Measurements from ENCODE around the gene ESRRG. TPM values are rescaled to one million over a fixed set of nuclear protein-coding genes. Genes with fewer than 3 reads are reported as not detected.

The ESRRG gene
- total and polyA plus RNA-seq, 2 of the 8 experiments (the other 6 are each of a cell fraction or from before 2014, with no cell fraction given) = 0.59 to 1.4 TPM

- no peak overlapping the region for H2BK12ac ChIP-seq (ENCODE audit: low read depth, low read length)
- CTCF ChIA-PET (ENCODE audit: partially characterized antibody) = no interaction called here
- 85% methylated on average over 3 of the region's 3 CpGs; no CpG with 5 or more reads in 1 of the 2 experiments for WGBS, 2 experiments (ENCODE audit: extremely low coverage in 1 of 2, insufficient coverage in 1 of 2, insufficient read length in 1 of 2, insufficient replicate concordance in 2 of 2, low coverage in 1 of 2, low lambda C conversion rate in 2 of 2, missing lambda C conversion rate in 1 of 2)
Observed at GRCh38 chr1:216500273-216500967, 222.8 kb downstream of the ESRRG start.

More at GRCh38 chr1:216500273-216500967, 222.8 kb downstream of the ESRRG start:
- H2BK120ac ChIP-seq (replicated peaks; ENCODE audit: low read depth, low read length) = no peak overlapping the region
- DNase-seq (ENCODE audit: low read depth in 1 of 2, low spot score in 2 of 2) (no peak), FAIRE-seq (no peak)
- H3K9ac ChIP-seq (replicated peaks in 1 of 4; ENCODE audit: extremely low read depth in 1 of 4, low read depth in 3 of 4, low read length in 3 of 4) = no peak overlapping the region
- H3K14ac ChIP-seq (ENCODE audit: insufficient read length) = no peak overlapping the region
- H2AK5ac ChIP-seq (ENCODE audit: low read depth, low read length) = no peak overlapping the region
- H3K9me3 ChIP-seq (ENCODE audit: insufficient read depth in 2 of 2, low read depth in 1 of 2, low read length in 1 of 2) = no peaks in the 10 kb centered on the region
- no peaks in the 10 kb centered on the region for H3K23me2 ChIP-seq (ENCODE audit: low read depth, low read length)
- no peak overlapping the region for H2BK5ac ChIP-seq (ENCODE audit: low read depth, low read length)
- no peak overlapping the region for H3K4me2 ChIP-seq (ENCODE audit: insufficient read depth in 1 of 2, low read depth in 2 of 2, low read length in 2 of 2)
- no peaks in the 10 kb centered on the region for H4K20me1 ChIP-seq (replicated peaks in 1 of 2; ENCODE audit: control insufficient read depth in 1 of 2, insufficient read depth in 2 of 2, low read length in 2 of 2)
- no peak overlapping the region for H4K91ac ChIP-seq (replicated peaks; ENCODE audit: insufficient read length, low read length)
- H3K18ac ChIP-seq (ENCODE audit: extremely low read depth, low read length) = no peak overlapping the region
- no peak overlapping the region for H2BK15ac ChIP-seq (ENCODE audit: low read length)
- TF ChIP-seq RNF2 (IDR thresholded peaks at IDR 0.05; ENCODE audit: borderline replicate concordance, low read depth, low read length, missing control alignments, poor library complexity, severe bottlenecking) = no peak
- TF ChIP-seq KDM4A (IDR thresholded peaks at IDR 0.05; ENCODE audit: low read depth, low read length, severe bottlenecking) = no peak
- no peak for TF ChIP-seq ASH2L (IDR thresholded peaks at IDR 0.05; ENCODE audit: low read length)
- TF ChIP-seq CEBPB (IDR thresholded peaks at IDR 0.05; ENCODE audit: low read depth, low read length) = peak; percentile 81; the same call in 1 of the 2 replicates
- no peak for TF ChIP-seq BACH1 (IDR thresholded peaks at IDR 0.05; ENCODE audit: low read length)
- TF ChIP-seq SRF (IDR thresholded peaks at IDR 0.05; ENCODE audit: low read depth, low read length) = no peak
- TF ChIP-seq YY1 (IDR thresholded peaks at IDR 0.05; ENCODE audit: low read depth, low read length) = no peak
- TF ChIP-seq SIN3A (conservative IDR thresholded peaks at IDR 0.05 in 1 of 2, IDR thresholded peaks at IDR 0.05 in 1 of 2; ENCODE audit: low read depth in 1 of 2, low read length in 2 of 2) = no peak
- POLR2A ChIA-PET (ENCODE audit: partially characterized antibody) = no interaction called here
- no peaks in the 10 kb centered on the region for H3K79me2 ChIP-seq (ENCODE audit: control insufficient read depth in 1 of 2, insufficient read depth in 2 of 2, low read length in 2 of 2)
- no peak overlapping the region for H4K5ac ChIP-seq (ENCODE audit: insufficient read length, low read depth, low read length)
- no peaks in the 10 kb centered on the region for H3K79me1 ChIP-seq (ENCODE audit: low read depth, low read length)
- no peaks in the 10 kb centered on the region for H3K36me3 ChIP-seq (ENCODE audit: control insufficient read depth in 2 of 4, insufficient read depth in 4 of 4, low read length in 3 of 4)
- H3K56ac ChIP-seq (replicated peaks; ENCODE audit: insufficient read length, low read depth, low read length) = no peak overlapping the region
- H2BK20ac ChIP-seq (ENCODE audit: low read length) = no peak overlapping the region
- no peak overlapping the region for H3K4me3 ChIP-seq (ENCODE audit: extremely low read depth in 1 of 4, insufficient read depth in 2 of 4, low read depth in 3 of 4, low read length in 4 of 4)
- peaks cover 0 to 1% (median 0%) of the 10 kb centered on the region in 4 experiments; a peak in 1 of 7 replicates for H3K27me3 ChIP-seq (replicated peaks in 1 of 4; ENCODE audit: control insufficient read depth in 3 of 4, extremely low read depth in 1 of 4, insufficient read depth in 3 of 4, low read length in 3 of 4)
- no peak overlapping the region for H3K27ac ChIP-seq (ENCODE audit: low read depth, low read length)
- peaks cover 0 to 5% (median 0%) of the 10 kb centered on the region in 4 experiments; a peak in 1 of 7 replicates for H3K4me1 ChIP-seq (replicated peaks in 1 of 4; ENCODE audit: control insufficient read depth in 3 of 4, insufficient read depth in 4 of 4, low read length in 3 of 4)
- H3K23ac ChIP-seq (ENCODE audit: insufficient read length) = no peak overlapping the region
- no peak overlapping the region for H2AFZ ChIP-seq (ENCODE audit: low read length)
- no peak overlapping the region for H3K4ac ChIP-seq (replicated peaks; ENCODE audit: insufficient read length, low read depth, low read length)
- H4K8ac ChIP-seq (ENCODE audit: extremely low read depth, insufficient read depth, low read length) = no peak overlapping the region

Measured in H1 (cell line).